K562 (cell line): ENCODE results near the gene USP26. TPM values are rescaled to one million over a fixed set of nuclear protein-coding genes. Genes with fewer than 3 reads are reported as not detected.

ENCODE experiments used
- ATAC-seq: fragments of 200-7000 bp; cut with Tn5 transposase; 3 replicates; pipeline ENCODE4 v1.9.1; 2020; ENCODE audit warnings: moderate library complexity
- BruUV-seq: library from RNA; stranded (reverse); fragments of 400-500 nt; replicated peaks from 2 replicates; lab custom pipeline; 2021; lab: Mats Ljungman, UMichigan
- CTCF ChIA-PET: fragments of 300-600 bp; formaldehyde crosslinking; extraction: SDS; loops from one replicate; lab custom pipeline; 2021; ENCODE audit warnings: low intra/inter-chr PET ratio; lab: Yijun Ruan, JAX
- POLR2A ChIA-PET: fragments of 300-600, 350-650 bp; sonication (Branson Sonifier 250); formaldehyde crosslinking; extraction: SDS; loops from one replicate; lab custom pipeline; 2021; ENCODE audit warnings: antibody characterized with exemption, inconsistent platforms; lab: Yijun Ruan, JAX
- DNase-seq, 4 experiments: peaks; one replicate each; pipeline versions ENCODE4 v3.0.0 to v3.0.0-alpha.2; 2011 to 2018; ENCODE audit warnings: low spot score in 3 of 4, mixed read lengths in 3 of 4; ENCODE audit errors: extremely low read depth in 1 of 4
- FAIRE-seq: peaks from 2 replicates; lab custom pipeline; 2011; peaks lifted over from hg19 to GRCh38; lab: Jason Lieb, UNC
- H2AFZ ChIP-seq: 2 replicates; pipeline ENCODE4 v1.6.0; 2011; ENCODE audit warnings: low read depth, low read length, control low read depth, inconsistent platforms
- H3K27ac ChIP-seq: fragments of 200-600 bp; 3 replicates; pipeline ENCODE4 v1.8.0; 2011; ENCODE audit warnings: low read depth, mild to moderate bottlenecking, control low read depth, inconsistent platforms, low read length, moderate library complexity, mixed read lengths; ENCODE audit errors: extremely low read depth
- H3K27me3 ChIP-seq, 2 experiments: fragments of 300-600 bp in 1 of 2; 2 replicates in 1 of 2; 3 replicates in 1 of 2; pipeline versions ENCODE4 v1.6.0 to v1.8.0; 2011; ENCODE audit warnings: inconsistent platforms in 2 of 2, low read length in 2 of 2, mild to moderate bottlenecking in 1 of 2, mixed read lengths in 1 of 2, moderate library complexity in 1 of 2; ENCODE audit not compliant: control insufficient read depth in 2 of 2, insufficient read depth in 2 of 2
- H3K36me3 ChIP-seq: fragments of 300-600 bp; 3 replicates; pipeline ENCODE4 v1.8.0; 2011; ENCODE audit warnings: mild to moderate bottlenecking, low read length, inconsistent platforms; ENCODE audit not compliant: control insufficient read depth, insufficient read depth
- H3K4me1 ChIP-seq, 2 experiments: fragments of 200-600 bp in 1 of 2; replicated peaks in 1 of 2; 2 replicates in 1 of 2; 3 replicates in 1 of 2; pipeline versions ENCODE4 v1.5.1 to v1.8.0; 2011; ENCODE audit warnings: inconsistent platforms in 2 of 2, low read length in 2 of 2, mild to moderate bottlenecking in 1 of 2, mixed read lengths in 1 of 2, moderate library complexity in 1 of 2; ENCODE audit not compliant: control insufficient read depth in 2 of 2, insufficient read depth in 2 of 2
- H3K4me2 ChIP-seq: 2 replicates; pipeline ENCODE4 v1.6.1; 2011; ENCODE audit warnings: low read length, control low read depth, inconsistent platforms, mixed read lengths; ENCODE audit not compliant: insufficient read depth
- H3K4me3 ChIP-seq: fragments of 200-600 bp; sonication (generic), shearing (Covaris generic); 2 replicates; pipeline ENCODE4 v1.5.1; 2016; ENCODE audit warnings: control low read depth, inconsistent platforms
- H3K79me2 ChIP-seq: fragments of 200-600 bp; 3 replicates; pipeline ENCODE4 v1.8.0; 2011; ENCODE audit warnings: low read length, inconsistent platforms; ENCODE audit not compliant: control insufficient read depth, insufficient read depth
- H3K9ac ChIP-seq, 2 experiments: 2 replicates each; pipeline versions ENCODE4 v1.6.0 to v1.6.1; 2011; ENCODE audit warnings: low read depth in 2 of 2, low read length in 2 of 2, control low read depth in 1 of 2, inconsistent platforms in 1 of 2, mild to moderate bottlenecking in 1 of 2, mixed read lengths in 1 of 2; ENCODE audit not compliant: insufficient read depth in 1 of 2
- H3K9me1 ChIP-seq: one replicate; pipeline ENCODE4 v1.6.0; 2011; ENCODE audit warnings: inconsistent platforms, mild to moderate bottlenecking, low read length, moderate library complexity; ENCODE audit not compliant: control insufficient read depth, insufficient read depth
- H3K9me3 ChIP-seq: replicated peaks from 2 replicates; pipeline ENCODE4 v1.5.1; 2011; ENCODE audit warnings: low read depth, low read length, inconsistent platforms; ENCODE audit not compliant: control insufficient read depth, insufficient read depth
- H4K20me1 ChIP-seq: replicated peaks from 2 replicates; pipeline ENCODE4 v1.6.1; 2011; ENCODE audit warnings: low read length, inconsistent platforms, mixed read lengths; ENCODE audit not compliant: control insufficient read depth, insufficient read depth
- ARNT ChIP-seq, 2 experiments: fragments of 450-650 bp; IDR thresholded peaks; 2 replicates each; pipeline ENCODE4 v1.6.1; 2016; ENCODE audit warnings: mild to moderate bottlenecking in 1 of 2
- BHLHE40 ChIP-seq: IDR thresholded peaks from 2 replicates; pipeline ENCODE4 v1.6.1; 2011; ENCODE audit warnings: low read length, improper control_type of control experiment
- BRF1 ChIP-seq: IDR thresholded peaks from 3 replicates; pipeline ENCODE4 v1.6.1; 2011; ENCODE audit warnings: borderline replicate concordance, mild to moderate bottlenecking; ENCODE audit not compliant: insufficient read length; ENCODE audit errors: extremely low read depth
- MAFF ChIP-seq: IDR thresholded peaks from 2 replicates; pipeline ENCODE4 v1.6.1; 2012; ENCODE audit warnings: low read length, improper control_type of control experiment
- RAD21 ChIP-seq, 2 experiments: fragments of 250-450 bp in 1 of 2; fragments of 450-650 bp in 1 of 2; sonication (Bioruptor Pico) in 1 of 2; formaldehyde crosslinking in 1 of 2; IDR thresholded peaks in 1 of 2; conservative IDR thresholded peaks in 1 of 2; 2 replicates each; pipeline versions ENCODE4 v1.4.0 to v1.8.0; 2020 to 2022; ENCODE audit warnings: mild to moderate bottlenecking in 2 of 2, moderate library complexity in 1 of 2
- YBX1 ChIP-seq: fragments of 450-650 bp; IDR thresholded peaks from 2 replicates; pipeline ENCODE4 v1.7.1; 2016; ENCODE audit warnings: mild to moderate bottlenecking
- ZFPM2 ChIP-seq: fragments of 250-450 bp; sonication (Bioruptor Pico); IDR thresholded peaks from 2 replicates; pipeline ENCODE4 v1.5.1; 2022; ENCODE audit warnings: mild to moderate bottlenecking
- WGBS: fragments of 100-300 bp; shearing (Covaris generic); methylation state at CpG from one replicate; pipeline ENCODE4 v1.1.6; 2016; ENCODE audit warnings: low coverage, mixed read lengths; ENCODE audit not compliant: insufficient coverage; ENCODE audit errors: missing lambda C conversion rate; 5-methylcytosine and 5-hydroxymethylcytosine counted together
- in situ Hi-C: fragments of 300-500 bp; cut with MboI; formaldehyde crosslinking; loops from 4 replicates; pipeline ENCODE4 v1.15.0; 2018; ENCODE audit warnings: inconsistent platforms, mixed read lengths
- intact Hi-C: fragments of 100-400 bp; cut with micrococcal nuclease; formaldehyde crosslinking; loops from 2 replicates; pipeline ENCODE4 v1.14.2; 2022
- polyA plus RNA-seq, 8 experiments: library from polyadenylated mRNA; depleted of rRNA in 4 of 8; stranded (reverse) in 5 of 8; unstranded in 3 of 8; fragments of >200 nt; fragmentation: Nextera tagmentation in 2 of 8; fragmentation: Illumina TruSeq in 1 of 8; extraction: Ambion mirVana in 2 of 8; extraction: Trizol in 1 of 8; gene quantifications; 2 replicates each; pipeline versions ENCODE4 v1.2.1 to v1.2.3, GENCODE V29; 2011 to 2014; ENCODE audit warnings: inconsistent platforms in 1 of 8, missing spikeins in 1 of 8
- total RNA-seq, 7 experiments: library from RNA; depleted of rRNA in 6 of 7; stranded (reverse); fragments of >200 nt in 6 of 7; fragmentation: Illumina TruSeq in 2 of 7; extraction: Trizol in 2 of 7; gene quantifications; 2 replicates each; pipeline versions ENCODE4 v1.2.1 to v1.2.3, GENCODE V29; 2011 to 2021; ENCODE audit warnings: low replicate concordance in 1 of 7
- TF ChIP-seq, protein P1 (sequence below): fragments of 250-450 bp; sonication (Bioruptor Pico); IDR thresholded peaks from 2 replicates; pipeline ENCODE4 v1.9.0; 2021; ENCODE audit warnings: mild to moderate bottlenecking
- TF ChIP-seq, protein P2 (sequence below), 3 experiments: IDR thresholded peaks in 2 of 3; conservative IDR thresholded peaks in 1 of 3; 2 replicates each; pipeline ENCODE4 v1.5.1; 2011 to 2012; ENCODE audit warnings: low read length in 3 of 3, mild to moderate bottlenecking in 3 of 3, control low read depth in 2 of 3, improper control_type of control experiment in 1 of 3, inconsistent platforms in 1 of 3, low read depth in 1 of 3, mixed read lengths in 1 of 3, moderate library complexity in 1 of 3; ENCODE audit not compliant: insufficient read depth in 2 of 3

USP26 gene
- total and polyA plus RNA-seq, 9 of the 15 experiments (the other 6 are each of a cell fraction or from before 2014, with no cell fraction given), result 0.06 to 0.84 (median 0.20) TPM; not detected in 2

DNA sequence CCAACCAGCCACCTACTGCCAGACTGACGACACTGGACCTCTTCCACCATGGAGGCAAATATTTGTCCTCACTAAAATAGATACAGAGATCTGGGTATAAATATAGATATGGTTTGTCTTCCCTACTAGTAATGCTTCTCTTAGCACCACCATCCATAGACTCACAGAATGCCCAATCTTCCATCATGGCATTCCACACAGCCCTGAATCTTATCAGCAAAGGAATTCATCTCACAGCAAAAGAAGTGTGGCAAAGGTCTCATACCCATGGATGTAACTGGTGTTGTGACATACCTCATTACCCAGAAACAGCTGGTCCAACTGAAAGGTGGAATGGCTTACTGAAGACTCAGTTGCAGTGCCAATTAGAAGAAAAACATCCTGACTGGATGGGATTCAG lies 91.3 kb downstream of the USP26 start:
- no peaks in the 10 kb centered on the region for H3K9me1 ChIP-seq
- no peak for ATAC-seq
- no peak overlapping the region for H3K4me3 ChIP-seq
- in situ Hi-C loops, result no loop called here
- no peaks in the 10 kb centered on the region for H3K79me2 ChIP-seq
- WGBS, result 0% methylated on average over 1 of the region's 1 CpG
- no TSS peak for BruUV-seq
- CTCF ChIA-PET, result interaction anchor here (1.2 kb wide), 1 partner anchor 210 kb away, joined by 3 read pairs; no protein-coding TSS in a partner anchor
- no peaks in the 10 kb centered on the region for H4K20me1 ChIP-seq
- POLR2A ChIA-PET, result no interaction called here
- H3K27me3 ChIP-seq, result no peaks in the 10 kb centered on the region
- H3K27ac ChIP-seq, result no peak overlapping the region
- no peaks in the 10 kb centered on the region for H3K36me3 ChIP-seq
- H3K9ac ChIP-seq, result no peak overlapping the region
- FAIRE-seq, result no peak
- no peak overlapping the region for H2AFZ ChIP-seq
- no peak for TF ChIP-seq ZFPM2
- TF ChIP-seq BRF1, result no peak
- TF ChIP-seq ARNT (IDR thresholded peaks at IDR 0.05), result no peak
- TF ChIP-seq, protein P1, sequence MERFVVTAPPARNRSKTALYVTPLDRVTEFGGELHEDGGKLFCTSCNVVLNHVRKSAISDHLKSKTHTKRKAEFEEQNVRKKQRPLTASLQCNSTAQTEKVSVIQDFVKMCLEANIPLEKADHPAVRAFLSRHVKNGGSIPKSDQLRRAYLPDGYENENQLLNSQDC (CRISPR knock-in tag), result no peak
- no peak for TF ChIP-seq BHLHE40
- TF ChIP-seq YBX1, result no peak
- H3K4me2 ChIP-seq, result no peak overlapping the region
- intact Hi-C loops, result loop anchor here (1.0 kb wide), 2 partner anchors 210 to 665 kb away; no protein-coding TSS in a partner anchor
- DNase-seq, result no peak
- no peaks in the 10 kb centered on the region for H3K9me3 ChIP-seq
- H3K4me1 ChIP-seq, result no peaks in the 10 kb centered on the region

DNA sequence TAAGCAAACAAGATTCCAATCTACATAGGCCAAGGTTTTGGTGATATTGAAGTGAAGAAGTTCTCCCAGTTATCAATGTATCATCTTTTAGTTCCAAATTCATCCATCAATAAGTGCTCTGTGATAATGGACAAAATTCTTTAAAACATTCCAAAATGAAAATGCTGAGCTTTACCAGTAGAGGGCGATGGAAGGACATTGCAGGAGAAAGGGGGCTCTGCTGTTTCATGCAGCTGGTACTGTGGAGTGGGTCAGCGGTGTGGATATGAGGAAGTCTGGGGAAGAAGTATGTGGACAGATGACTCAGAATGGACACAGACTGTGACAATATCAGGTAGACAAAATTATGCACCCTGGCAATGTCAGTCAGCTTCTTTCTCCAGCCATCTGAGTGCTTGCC lies 91.9 kb downstream of the USP26 start:
- H3K9me1 ChIP-seq, result no peaks in the 10 kb centered on the region
- WGBS, result 0% methylated on average over 2 of the region's 2 CpGs
- ChIA-PET POLR2A (interaction anchor here (0.7 kb wide), 1 partner anchor 836 kb away, joined by 4 read pairs; no protein-coding TSS in a partner anchor), CTCF (interaction anchor here (1.2 kb wide), 1 partner anchor 211 kb away, joined by 3 read pairs; no protein-coding TSS in a partner anchor)
- H4K20me1 ChIP-seq, result no peaks in the 10 kb centered on the region
- in situ Hi-C loops (no loop called here), intact Hi-C loops (loop anchor here (1.0 kb wide), 2 partner anchors 210 to 665 kb away; no protein-coding TSS in a partner anchor)
- no peak overlapping the region for H3K27ac ChIP-seq
- no peaks in the 10 kb centered on the region for H3K79me2 ChIP-seq
- H3K9ac ChIP-seq, result no peak overlapping the region
- no peaks in the 10 kb centered on the region for H3K36me3 ChIP-seq
- H2AFZ ChIP-seq, result no peak overlapping the region
- BruUV-seq, result no TSS peak
- no peaks in the 10 kb centered on the region for H3K4me1 ChIP-seq
- ATAC-seq (peak; percentile 51; the same call in 2 of the 3 replicates), FAIRE-seq (peak; percentile 60), DNase-seq (peak; percentile 4 to 23 (median 8))
- no peak overlapping the region for H3K4me3 ChIP-seq
- no peaks in the 10 kb centered on the region for H3K9me3 ChIP-seq
- no peaks in the 10 kb centered on the region for H3K27me3 ChIP-seq
- no peak overlapping the region for H3K4me2 ChIP-seq
- TF ChIP-seq MAFF (no peak), RAD21 (CRISPR knock-in tag; conservative IDR thresholded peaks at IDR 0.05 in 1 of 2, IDR thresholded peaks at IDR 0.05 in 1 of 2) (peak; percentile 22 to 51; a peak in 3 of 4 replicates)
- TF ChIP-seq, protein P2, sequence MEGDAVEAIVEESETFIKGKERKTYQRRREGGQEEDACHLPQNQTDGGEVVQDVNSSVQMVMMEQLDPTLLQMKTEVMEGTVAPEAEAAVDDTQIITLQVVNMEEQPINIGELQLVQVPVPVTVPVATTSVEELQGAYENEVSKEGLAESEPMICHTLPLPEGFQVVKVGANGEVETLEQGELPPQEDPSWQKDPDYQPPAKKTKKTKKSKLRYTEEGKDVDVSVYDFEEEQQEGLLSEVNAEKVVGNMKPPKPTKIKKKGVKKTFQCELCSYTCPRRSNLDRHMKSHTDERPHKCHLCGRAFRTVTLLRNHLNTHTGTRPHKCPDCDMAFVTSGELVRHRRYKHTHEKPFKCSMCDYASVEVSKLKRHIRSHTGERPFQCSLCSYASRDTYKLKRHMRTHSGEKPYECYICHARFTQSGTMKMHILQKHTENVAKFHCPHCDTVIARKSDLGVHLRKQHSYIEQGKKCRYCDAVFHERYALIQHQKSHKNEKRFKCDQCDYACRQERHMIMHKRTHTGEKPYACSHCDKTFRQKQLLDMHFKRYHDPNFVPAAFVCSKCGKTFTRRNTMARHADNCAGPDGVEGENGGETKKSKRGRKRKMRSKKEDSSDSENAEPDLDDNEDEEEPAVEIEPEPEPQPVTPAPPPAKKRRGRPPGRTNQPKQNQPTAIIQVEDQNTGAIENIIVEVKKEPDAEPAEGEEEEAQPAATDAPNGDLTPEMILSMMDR (IDR thresholded peaks at IDR 0.05 in 2 of 3, conservative IDR thresholded peaks at IDR 0.05 in 1 of 3; ENCODE audit: insufficient read depth in 2 of 3, low read depth in 1 of 3, low read length in 3 of 3), result peak; percentile 42 to 65 (median 63); a peak in 5 of 6 replicates
